Measurements from ENCODE around the gene HMGA1. TPM values are rescaled to one million over a fixed set of nuclear protein-coding genes. Genes with fewer than 3 reads are reported as not detected.

HMGA1 gene
- total RNA-seq, 1 donor from 2014 or later: 29.0 TPM

GRCh38 chr6:34223381-34223955 is 13.2 kb upstream of the HMGA1 start:
- ATAC-seq (peak; percentile 57), DNase-seq (ENCODE audit: low spot score) (no peak)
- intact Hi-C loops (cut with DNase I): no loop called here

GRCh38 chr6:34223956-34224940 is 12.4 kb upstream of the HMGA1 start:
- intact Hi-C loops (cut with DNase I): no loop called here
- ATAC-seq: peak; percentile 96
- DNase-seq (ENCODE audit: low spot score): peak; percentile 96

GRCh38 chr6:34225551-34225950 is 11.1 kb upstream of the HMGA1 start:
- intact Hi-C loops (cut with DNase I): no loop called here
- ATAC-seq (no peak), DNase-seq (ENCODE audit: low spot score) (no peak)

- no peak for ATAC-seq
- DNase-seq (ENCODE audit: low spot score): no peak
- intact Hi-C loops (cut with DNase I): no loop called here
Measured at GRCh38 chr6:34226066-34226465, 10.6 kb upstream of the HMGA1 start.

- no peak for ATAC-seq
- DNase-seq (ENCODE audit: low spot score): no peak
- intact Hi-C loops (cut with DNase I): no loop called here
Measured at GRCh38 chr6:34226731-34227586, 9.7 kb upstream of the HMGA1 start.

GRCh38 chr6:34227761-34228421 is 8.8 kb upstream of the HMGA1 start:
- ATAC-seq (no peak), DNase-seq (ENCODE audit: low spot score) (no peak)
- intact Hi-C loops (cut with DNase I): no loop called here

- intact Hi-C loops (cut with DNase I): no loop called here
- ATAC-seq (no peak), DNase-seq (ENCODE audit: low spot score) (no peak)
Measured at GRCh38 chr6:34229877-34230276, 6.8 kb upstream of the HMGA1 start.

- DNase-seq (ENCODE audit: low spot score) (peak; percentile 42), ATAC-seq (no peak)
Measured at GRCh38 chr6:34230653-34231371, 5.9 kb upstream of the HMGA1 start.

GRCh38 chr6:34231566-34232336 is 4.9 kb upstream of the HMGA1 start:
- intact Hi-C loops (cut with DNase I): no loop called here
- DNase-seq (ENCODE audit: low spot score) (peak; percentile 34), ATAC-seq (no peak)

More at GRCh38 chr6:34230653-34231371, 5.9 kb upstream of the HMGA1 start:
- intact Hi-C loops (cut with DNase I): no loop called here

GRCh38 chr6:34232901-34233300 is 3.8 kb upstream of the HMGA1 start:
- intact Hi-C loops (cut with DNase I): no loop called here
- ATAC-seq: no peak
- no peak for DNase-seq (ENCODE audit: low spot score)

- ATAC-seq (no peak), DNase-seq (ENCODE audit: low spot score) (no peak)
- intact Hi-C loops (cut with DNase I): no loop called here
Measured at GRCh38 chr6:34233867-34234266, 2.8 kb upstream of the HMGA1 start.

- ATAC-seq (no peak), DNase-seq (ENCODE audit: low spot score) (no peak)
- intact Hi-C loops (cut with DNase I): no loop called here
Measured at GRCh38 chr6:34234667-34235306, 1.9 kb upstream of the HMGA1 start.

GRCh38 chr6:34235307-34236130 is 1.2 kb upstream of the HMGA1 start:
- ATAC-seq (peak; percentile 40), DNase-seq (ENCODE audit: low spot score) (no peak)
- intact Hi-C loops (cut with DNase I): no loop called here

- ATAC-seq (peak; percentile 6), DNase-seq (ENCODE audit: low spot score) (no peak)
- intact Hi-C loops (cut with DNase I): no loop called here
Measured at GRCh38 chr6:34236131-34236442, 586 bp upstream of the HMGA1 start.

GRCh38 chr6:34237316-34237721 is 646 bp downstream of the HMGA1 start:
- DNase-seq (ENCODE audit: low spot score) (no peak), ATAC-seq (no peak)
- intact Hi-C loops (cut with DNase I): no loop called here

- DNase-seq (ENCODE audit: low spot score): peak; percentile 72
- intact Hi-C loops (cut with DNase I): no loop called here
- ATAC-seq: no peak
Measured at GRCh38 chr6:34237722-34238584, 1.3 kb downstream of the HMGA1 start.
